ENCODE data around the gene PRKCH.

The PRKCH gene

DNA sequence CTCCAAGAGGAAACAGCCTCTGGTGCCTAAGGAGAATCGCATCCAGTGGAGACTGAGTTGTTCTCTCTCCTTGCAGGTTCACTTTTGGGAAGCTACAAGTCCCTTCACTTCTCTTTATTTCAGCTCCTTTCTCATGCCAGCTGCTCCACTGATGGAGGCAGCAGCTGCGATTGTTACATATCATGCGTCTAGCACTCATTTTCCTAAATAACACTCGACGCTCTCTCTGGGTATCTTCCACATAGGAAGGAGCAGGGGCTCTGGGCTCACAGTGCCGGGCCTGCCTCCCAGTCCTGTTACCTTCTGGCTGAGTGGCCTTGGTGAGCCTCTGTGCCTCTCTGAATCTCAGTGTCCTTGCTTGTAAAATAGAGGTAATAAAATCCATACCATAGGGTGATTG, 211.4 kb downstream of the PRKCH start:
- no peak for DNase-seq (ENCODE audit: low read depth)

DNA sequence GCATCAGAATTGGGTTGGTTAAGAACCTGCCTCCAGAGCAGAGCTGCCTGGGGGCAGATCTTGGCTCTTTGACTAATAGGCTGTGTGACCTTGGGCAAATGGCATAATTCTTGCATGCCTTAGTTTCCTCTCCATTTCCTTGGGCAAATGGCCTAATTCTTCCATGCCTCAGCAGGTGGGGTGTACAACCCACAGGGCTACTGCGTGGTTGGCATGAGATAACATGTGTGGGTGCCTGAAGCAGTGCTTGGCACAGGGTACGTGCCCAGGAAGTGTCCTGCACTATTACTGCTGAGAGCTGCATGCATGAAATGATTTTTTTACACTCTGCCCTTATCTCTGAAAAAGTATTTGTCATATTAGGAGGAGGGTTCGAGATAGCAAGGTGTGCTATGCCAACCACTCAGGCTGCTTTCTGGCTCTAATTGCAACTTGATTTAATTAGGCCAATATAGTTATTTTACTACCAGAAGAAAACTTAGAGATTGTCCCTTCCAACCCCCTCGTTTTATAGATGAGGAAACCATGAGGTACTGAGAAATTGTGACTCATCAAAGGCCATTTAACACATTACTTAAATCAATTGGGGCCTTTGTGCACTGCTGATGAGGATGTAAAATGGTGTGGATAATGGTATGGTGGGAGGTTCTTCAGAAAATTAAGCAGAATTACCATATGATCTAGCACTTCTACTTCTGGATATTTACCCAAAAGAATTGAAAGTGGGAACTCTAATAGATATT, 212.3 kb downstream of the PRKCH start:
- no peak for DNase-seq (ENCODE audit: low read depth)

- no peak for DNase-seq (ENCODE audit: low read depth)
Measured at GRCh38 chr14:61535032-61535431, 213.7 kb downstream of the PRKCH start.

GRCh38 chr14:61535458-61535857, 214.1 kb downstream of the PRKCH start:
- DNase-seq (ENCODE audit: low read depth), result no peak

DNA sequence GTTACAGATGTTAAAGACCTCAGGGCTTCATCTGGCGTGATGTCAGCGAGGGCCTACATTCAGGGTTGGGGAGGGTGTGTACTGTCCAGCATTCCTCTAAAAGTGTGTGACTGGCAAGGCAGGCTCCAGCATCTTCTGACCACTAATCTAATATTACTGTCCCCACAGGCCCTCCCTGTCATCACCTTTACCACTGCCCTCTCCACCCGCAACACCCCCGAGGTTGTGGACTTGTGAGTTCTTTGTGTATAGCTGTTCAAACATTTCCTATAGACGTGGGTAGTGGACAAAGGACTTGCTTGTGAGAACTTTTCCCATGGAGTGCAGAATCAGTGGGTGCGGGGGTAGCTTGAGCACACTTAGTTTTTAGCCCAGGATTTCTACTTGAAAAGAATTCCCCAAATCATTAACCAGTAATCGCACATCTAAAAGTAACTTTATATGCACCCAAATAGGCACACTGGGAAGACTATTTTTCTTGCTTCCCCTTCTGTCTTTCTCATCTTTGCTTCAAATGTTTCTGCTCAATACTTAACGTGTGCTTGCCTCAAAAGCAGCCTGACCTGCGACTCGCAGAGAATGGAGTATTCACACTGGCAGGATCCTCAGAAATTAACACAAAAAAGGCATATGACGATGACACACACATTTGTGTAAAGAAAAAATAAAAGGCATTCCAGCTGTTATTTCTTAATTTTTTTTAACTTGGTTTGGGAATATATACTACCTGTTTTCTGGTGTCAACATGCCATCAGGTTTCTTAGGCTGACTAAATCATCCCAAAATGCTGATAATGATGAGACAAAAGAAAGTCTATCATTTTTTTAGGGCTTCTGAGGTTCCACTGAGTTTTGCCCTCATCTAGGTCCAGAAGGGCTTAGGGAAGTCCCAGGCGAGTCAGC, 215.5 kb downstream of the PRKCH start:
- no peak for DNase-seq (ENCODE audit: low read depth)

GRCh38 chr14:61537563-61538463, 216.4 kb downstream of the PRKCH start:
- DNase-seq (ENCODE audit: low read depth), result no peak

DNA sequence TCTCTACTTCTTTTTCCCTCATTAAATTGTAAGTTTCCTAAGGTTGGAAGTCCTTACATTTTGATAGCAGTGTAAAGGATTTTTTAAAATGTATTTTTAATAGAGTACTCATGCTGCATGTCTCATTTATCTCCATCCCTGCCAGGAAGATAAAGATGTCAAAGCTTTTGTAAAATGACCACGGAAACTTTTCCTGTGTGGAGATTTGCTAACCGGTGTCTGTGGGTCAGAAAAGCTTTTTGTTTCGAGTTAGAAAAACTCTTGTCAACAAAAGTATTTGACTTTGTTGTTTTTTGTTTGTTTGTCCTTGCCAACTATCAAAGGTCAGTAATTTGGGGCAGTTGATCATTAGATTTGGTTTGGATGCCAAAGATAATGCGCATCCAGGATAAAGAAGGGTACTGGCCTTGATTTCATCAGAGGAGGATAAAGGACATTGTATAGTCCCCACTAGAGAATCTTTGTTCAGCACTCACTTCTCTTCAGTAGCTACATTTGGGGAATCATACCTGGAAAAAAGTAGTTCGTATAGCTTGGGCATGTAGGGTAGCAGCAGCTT, 217.2 kb downstream of the PRKCH start:
- no peak for DNase-seq (ENCODE audit: low read depth)

DNA sequence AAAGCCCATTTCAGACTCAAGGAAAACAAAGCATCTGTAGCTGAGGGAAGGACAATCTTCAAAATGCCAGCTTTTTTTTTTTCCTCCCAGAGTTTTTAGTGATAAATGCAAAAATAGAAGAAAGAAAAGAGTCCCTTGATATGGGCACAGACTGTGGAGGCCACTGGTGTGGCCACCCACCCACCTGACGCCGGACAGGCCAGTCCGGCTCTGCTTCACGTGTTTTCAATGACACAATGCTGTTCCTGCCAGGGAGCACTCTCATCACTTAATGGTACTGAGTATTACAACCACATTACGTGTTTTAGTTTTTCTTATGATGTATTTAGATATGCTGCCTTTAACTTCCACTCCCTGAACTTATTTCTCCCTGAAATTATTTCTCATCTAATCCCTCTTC, 218.3 kb downstream of the PRKCH start:
- no peak for DNase-seq (ENCODE audit: low read depth)

DNA sequence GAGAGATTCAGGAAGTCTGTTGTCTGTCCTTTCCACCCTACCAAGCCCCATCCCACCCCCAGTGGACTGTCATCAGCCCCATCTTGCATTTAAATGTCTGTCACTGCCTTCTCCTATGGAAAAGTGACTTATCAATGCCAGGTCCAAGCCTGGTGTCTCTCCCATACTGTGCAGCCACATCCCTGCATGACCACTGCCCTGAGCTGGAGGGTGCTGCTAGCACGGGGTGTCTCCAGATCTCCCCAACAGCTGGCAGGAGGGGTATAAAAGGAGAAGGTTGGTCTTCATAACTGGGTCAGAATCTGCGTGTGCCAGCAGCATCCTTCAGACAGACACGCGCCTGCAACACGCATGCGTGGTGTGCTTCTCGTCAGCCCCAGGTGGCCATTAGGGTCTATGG, 219.6 kb downstream of the PRKCH start:
- no peak for DNase-seq (ENCODE audit: low read depth)

DNA sequence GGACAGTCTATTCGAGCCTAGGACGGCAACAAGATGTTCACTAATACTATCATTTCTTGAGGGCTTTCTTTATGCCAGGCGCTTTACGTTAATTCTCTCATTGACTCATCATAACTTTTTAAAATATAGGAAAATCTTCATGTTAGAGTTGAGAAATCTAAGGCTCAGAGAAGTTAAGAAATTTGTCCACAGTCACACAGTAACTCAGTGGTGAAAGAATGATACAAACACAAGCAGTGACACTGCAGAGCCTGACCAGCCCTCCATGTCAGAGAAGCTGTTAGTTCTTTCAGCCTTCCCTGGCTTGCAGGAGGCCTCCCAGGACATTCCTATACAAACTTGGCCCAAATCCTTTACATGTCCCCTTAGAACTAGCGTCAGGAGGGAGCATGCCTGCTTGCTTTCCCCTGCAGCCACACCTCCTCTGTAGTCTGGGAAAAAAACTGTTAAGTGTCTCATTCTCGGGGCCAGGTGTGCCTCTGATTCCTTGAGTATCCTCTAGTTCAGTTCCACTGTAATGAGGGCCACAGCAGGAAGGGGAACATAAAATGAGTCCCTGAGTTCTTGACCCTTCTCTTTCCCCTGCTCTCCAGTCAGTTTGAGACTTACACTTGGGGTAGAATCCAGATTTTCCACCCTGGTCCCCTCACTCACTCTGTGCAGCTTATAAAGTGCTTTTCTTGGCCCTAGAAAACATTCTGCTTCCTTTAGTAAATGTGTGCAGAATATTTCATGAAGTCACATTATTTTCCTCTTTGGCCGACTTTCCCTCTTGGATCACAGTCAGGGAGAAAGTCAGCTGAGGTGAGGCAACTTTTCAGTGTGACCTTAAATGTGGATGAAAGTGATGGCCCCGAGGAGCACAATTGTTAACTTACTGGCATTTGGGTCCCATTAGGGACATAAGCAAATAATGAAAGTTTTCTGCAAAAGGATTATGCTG, 221.7 kb downstream of the PRKCH start:
- DNase-seq (ENCODE audit: low read depth), result no peak

- no peak for DNase-seq (ENCODE audit: low read depth)
Measured at GRCh38 chr14:61543946-61544345, 222.6 kb downstream of the PRKCH start.

GRCh38 chr14:61544448-61545330, 223.3 kb downstream of the PRKCH start:
- DNase-seq (ENCODE audit: low read depth), result no peak

DNA sequence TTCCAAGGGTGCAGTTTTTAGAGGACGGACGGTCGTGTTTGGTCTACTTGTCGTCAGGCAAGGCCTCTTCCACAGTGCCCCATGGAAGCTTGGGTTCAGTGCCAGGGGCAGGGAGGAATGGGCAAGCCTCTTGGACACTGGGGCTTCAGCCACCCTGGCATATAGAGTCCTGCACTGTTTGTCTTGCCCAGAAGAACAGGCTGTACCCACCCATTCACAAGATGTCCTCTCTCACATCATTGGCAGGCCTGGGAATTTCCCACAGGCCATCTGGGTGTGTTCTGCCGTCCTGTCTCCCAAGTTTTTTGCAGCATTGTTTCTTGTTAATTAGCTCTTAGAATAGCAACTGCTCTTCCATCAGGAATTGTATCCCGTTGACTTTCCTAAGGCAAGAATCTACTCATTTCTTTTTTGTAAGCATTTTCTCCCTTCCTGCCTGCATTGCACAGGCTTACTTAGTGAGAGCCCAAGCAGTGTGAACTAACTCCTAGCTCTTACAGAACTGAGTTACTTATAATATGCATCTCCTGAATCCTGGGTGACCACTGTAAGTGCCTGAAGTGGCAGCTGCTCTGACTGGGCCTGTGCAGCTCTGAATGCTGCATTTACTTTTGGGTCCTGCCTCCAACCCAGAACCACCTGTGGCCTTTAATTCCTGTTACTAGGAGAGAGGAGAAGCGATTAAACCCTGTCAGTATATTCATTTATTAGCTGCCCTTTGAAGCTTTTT, 224.5 kb downstream of the PRKCH start:
- DNase-seq (ENCODE audit: low read depth), result no peak

- DNase-seq (ENCODE audit: low read depth), result no peak
Measured at GRCh38 chr14:61547186-61548069, 226.0 kb downstream of the PRKCH start.

DNA sequence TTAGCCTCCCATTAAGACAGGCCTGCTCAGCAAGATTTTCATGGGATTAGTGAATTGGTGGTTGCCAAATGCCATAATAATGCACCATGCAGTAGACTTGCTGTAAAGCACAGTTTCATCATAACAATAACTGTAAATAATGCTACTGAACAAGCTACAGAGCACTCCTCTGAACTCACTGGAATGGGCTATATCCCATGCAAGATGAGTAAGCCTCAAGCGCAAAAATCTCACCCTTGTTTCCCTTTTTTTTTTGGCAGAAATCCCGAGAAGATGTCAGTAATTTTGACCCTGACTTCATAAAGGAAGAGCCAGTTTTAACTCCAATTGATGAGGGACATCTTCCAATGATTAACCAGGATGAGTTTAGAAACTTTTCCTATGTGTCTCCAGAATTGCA, 228.0 kb downstream of the PRKCH start:
- no peak for DNase-seq (ENCODE audit: low read depth)

GRCh38 chr14:61551384-61551783, 230.0 kb downstream of the PRKCH start:
- no peak for DNase-seq (ENCODE audit: low read depth)

DNA sequence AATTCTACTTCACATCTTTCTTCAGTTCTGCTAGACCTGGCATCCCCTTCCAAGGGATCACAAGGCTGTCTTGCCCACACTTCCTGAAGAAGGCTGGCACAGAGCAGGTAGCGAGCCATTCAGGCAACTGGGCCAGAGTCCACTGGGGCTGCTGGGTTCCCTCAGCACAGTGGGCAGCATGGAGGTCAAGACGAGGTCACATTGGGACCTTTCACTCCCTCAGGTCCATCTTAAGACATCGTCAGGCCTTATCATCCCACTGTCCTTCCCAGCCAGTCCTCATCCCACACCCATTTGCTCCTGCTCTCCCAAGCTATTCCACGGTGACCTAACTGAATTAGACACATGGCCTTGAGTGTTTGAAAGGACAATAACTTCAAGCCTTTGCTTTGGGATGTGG, 230.9 kb downstream of the PRKCH start:
- no peak for DNase-seq (ENCODE audit: low read depth)
